HG03432 (cell line): Measurements from ENCODE around the gene BHLHE41.

Experiments
- ATAC-seq: cut with Tn5 transposase; IDR thresholded peaks from one replicate; pipeline ENCODE4 v1.9.1; 2021; ENCODE audit warnings: mild to moderate bottlenecking, moderate library complexity; ENCODE audit not compliant: unreplicated experiment

Gene BHLHE41

GRCh38 chr12:26124446-26125399, at the start of gene BHLHE41:
BHLHE41 (minus strand) TSS chr12:26125037; CDS start chr12:26124779, 258 bp downstream.
- peak; percentile 22 for ATAC-seq

GRCh38 chr12:26172946-26173552, 48.2 kb upstream of the BHLHE41 start:
- no peak for ATAC-seq

- no peak for ATAC-seq
These were observed 47.7 kb upstream of the BHLHE41 start for GRCh38 chr12:26172539-26172938.

GRCh38 chr12:26172013-26172412, 47.2 kb upstream of the BHLHE41 start:
- no peak for ATAC-seq

GRCh38 chr12:26164118-26164517, 39.3 kb upstream of the BHLHE41 start:
- no peak for ATAC-seq

GRCh38 chr12:26162905-26163304, 38.1 kb upstream of the BHLHE41 start:
- peak; percentile 65 for ATAC-seq

- ATAC-seq: no peak
These were observed 37.3 kb upstream of the BHLHE41 start for GRCh38 chr12:26162174-26162573.

- peak; percentile 14 for ATAC-seq
These were observed 33.4 kb upstream of the BHLHE41 start for GRCh38 chr12:26158078-26158764.

- ATAC-seq: peak; percentile 27
These were observed 32.2 kb upstream of the BHLHE41 start for GRCh38 chr12:26157001-26157400.

- ATAC-seq: peak; percentile 90
These were observed 31.5 kb upstream of the BHLHE41 start for GRCh38 chr12:26156201-26156871.

- no peak for ATAC-seq
These were observed 28.8 kb upstream of the BHLHE41 start for GRCh38 chr12:26153421-26154154.

GRCh38 chr12:26152507-26153102, 27.8 kb upstream of the BHLHE41 start:
- ATAC-seq: no peak

- ATAC-seq: no peak
These were observed 26.1 kb upstream of the BHLHE41 start for GRCh38 chr12:26150736-26151450.

GRCh38 chr12:26149968-26150500, 25.2 kb upstream of the BHLHE41 start:
- no peak for ATAC-seq

GRCh38 chr12:26148291-26148690, 23.5 kb upstream of the BHLHE41 start:
- no peak for ATAC-seq

GRCh38 chr12:26143291-26143690, 18.5 kb upstream of the BHLHE41 start:
- ATAC-seq: no peak

GRCh38 chr12:26138860-26139259, 14.0 kb upstream of the BHLHE41 start:
- no peak for ATAC-seq

GRCh38 chr12:26136688-26137087, 11.9 kb upstream of the BHLHE41 start:
- ATAC-seq: no peak

GRCh38 chr12:26135571-26135970, 10.7 kb upstream of the BHLHE41 start:
- ATAC-seq: no peak
